DND-41 (cell line): ENCODE measurements around the gene EGFL7.
A peak's percentile ranks its signal among the peaks of the same experiment; 100 is the strongest.

Source experiments
- ATAC-seq: fragments of 200-7000 bp; cut with Tn5 transposase; 3 replicates; pipeline ENCODE4 v1.9.1; 2021; ENCODE audit warnings: low read depth; ENCODE audit not compliant: insufficient read depth
- DNase-seq: peaks from one replicate; pipeline ENCODE4 v3.0.0-alpha.2; 2020
- H2AFZ ChIP-seq: 2 replicates; pipeline ENCODE4 v1.6.0; 2012; ENCODE audit warnings: low read depth, low read length
- H3K27ac ChIP-seq: 2 replicates; pipeline ENCODE4 v1.5.1; 2012; ENCODE audit warnings: low read length, inconsistent platforms
- H3K27me3 ChIP-seq: fragments of 200-600 bp; sonication (generic); 2 replicates; pipeline ENCODE4 v1.6.0; 2012; ENCODE audit warnings: low read length, mild to moderate bottlenecking, inconsistent platforms; ENCODE audit not compliant: insufficient read depth, poor library complexity
- H3K36me3 ChIP-seq: 2 replicates; pipeline ENCODE4 v1.5.1; 2012; ENCODE audit warnings: low read length, inconsistent platforms; ENCODE audit not compliant: insufficient read depth
- H3K4me1 ChIP-seq: 2 replicates; pipeline ENCODE4 v1.5.1; 2012; ENCODE audit warnings: mild to moderate bottlenecking, low read length; ENCODE audit not compliant: insufficient read depth
- H3K4me2 ChIP-seq: 2 replicates; pipeline ENCODE4 v1.6.0; 2012; ENCODE audit warnings: mild to moderate bottlenecking, moderate library complexity, low read length, inconsistent platforms; ENCODE audit not compliant: insufficient read depth
- H3K4me3 ChIP-seq, 2 experiments: fragments of 200-600 bp in 1 of 2; shearing (Covaris generic) in 1 of 2; 2 replicates each; pipeline ENCODE4 v1.5.1; 2012 to 2016; ENCODE audit warnings: inconsistent platforms in 2 of 2, low read length in 2 of 2, mild to moderate bottlenecking in 2 of 2, low read depth in 1 of 2, moderate library complexity in 1 of 2
- H3K79me2 ChIP-seq: 2 replicates; pipeline ENCODE4 v1.6.0; 2012; ENCODE audit warnings: low read length, inconsistent platforms; ENCODE audit not compliant: insufficient read depth
- H3K9ac ChIP-seq: 2 replicates; pipeline ENCODE4 v1.6.0; 2012; ENCODE audit warnings: low read depth, mild to moderate bottlenecking, inconsistent platforms, low read length, moderate library complexity
- H3K9me3 ChIP-seq: 2 replicates; pipeline ENCODE4 v1.5.1; 2012; ENCODE audit warnings: low read length, moderate library complexity, mild to moderate bottlenecking, inconsistent platforms; ENCODE audit not compliant: insufficient read depth, severe bottlenecking
- H4K20me1 ChIP-seq: 2 replicates; pipeline ENCODE4 v1.6.0; 2012; ENCODE audit warnings: low read length; ENCODE audit not compliant: insufficient read depth
- CTCF ChIP-seq: IDR thresholded peaks from 2 replicates; pipeline ENCODE4 v1.5.1; 2012; ENCODE audit warnings: borderline replicate concordance, low read length, moderate library complexity, mild to moderate bottlenecking; ENCODE audit not compliant: poor library complexity, severe bottlenecking; ENCODE audit errors: extremely low read depth
- EZH2 ChIP-seq: IDR thresholded peaks from 3 replicates; pipeline ENCODE4 v1.6.1; 2012; ENCODE audit warnings: borderline replicate concordance, low read depth, mild to moderate bottlenecking, moderate library complexity, low read length, inconsistent platforms; ENCODE audit not compliant: severe bottlenecking

Gene EGFL7

GRCh38 chr9:136626066-136626725 is 36.5 kb upstream of the EGFL7 start:
- TF ChIP-seq EZH2 (no peak), CTCF (no peak)
- no peak overlapping the region for H3K4me2 ChIP-seq
- H3K9ac ChIP-seq, result peak overlapping the region; percentile 62; the same call in 1 of the 2 replicates
- H3K79me2 ChIP-seq, result peaks cover 4% of the 10 kb centered on the region
- DNase-seq (no peak), ATAC-seq (no peak)
- peaks cover 2% of the 10 kb centered on the region; the same call in 1 of the 2 replicates for H4K20me1 ChIP-seq
- H3K4me3 ChIP-seq, result no peak overlapping the region
- H3K36me3 ChIP-seq, result no peaks in the 10 kb centered on the region
- H3K9me3 ChIP-seq, result no peaks in the 10 kb centered on the region
- peaks cover 86% of the 10 kb centered on the region for H3K4me1 ChIP-seq
- peak overlapping the region; percentile 93 for H3K27ac ChIP-seq
- H2AFZ ChIP-seq, result no peak overlapping the region
- no peaks in the 10 kb centered on the region for H3K27me3 ChIP-seq

- H3K27me3 ChIP-seq, result no peaks in the 10 kb centered on the region
- ATAC-seq, result peak; percentile 11; the same call in 1 of the 3 replicates
- no peaks in the 10 kb centered on the region for H3K9me3 ChIP-seq
- peaks cover 2% of the 10 kb centered on the region; the same call in 1 of the 2 replicates for H4K20me1 ChIP-seq
- no peak overlapping the region for H3K4me2 ChIP-seq
- peak overlapping the region; percentile 23; the same call in 1 of the 2 replicates for H3K9ac ChIP-seq
- no peaks in the 10 kb centered on the region for H3K36me3 ChIP-seq
- peak overlapping the region; percentile 67; the same call in 1 of the 2 replicates for H3K27ac ChIP-seq
- no peak overlapping the region for H2AFZ ChIP-seq
- peaks cover 81% of the 10 kb centered on the region for H3K4me1 ChIP-seq
- peak; percentile 58 for DNase-seq
- no peak overlapping the region for H3K4me3 ChIP-seq
- peaks cover 4% of the 10 kb centered on the region for H3K79me2 ChIP-seq
- TF ChIP-seq EZH2 (no peak), CTCF (peak; percentile 28)
Observed at GRCh38 chr9:136626740-136627642, 35.7 kb upstream of the EGFL7 start.

- H3K9ac ChIP-seq, result 0 out of 2 replicates have a peak overlapping the region, but pooled peaks have one; percentile 23
- H3K4me2 ChIP-seq, result no peak overlapping the region
- H3K4me3 ChIP-seq, result no peak overlapping the region
- H2AFZ ChIP-seq, result no peak overlapping the region
- no peaks in the 10 kb centered on the region for H3K36me3 ChIP-seq
- H4K20me1 ChIP-seq, result peaks cover 2% of the 10 kb centered on the region; the same call in 1 of the 2 replicates
- TF ChIP-seq CTCF (no peak), EZH2 (no peak)
- ATAC-seq (no peak), DNase-seq (no peak)
- peaks cover 74% of the 10 kb centered on the region for H3K4me1 ChIP-seq
- H3K9me3 ChIP-seq, result no peaks in the 10 kb centered on the region
- H3K27me3 ChIP-seq, result no peaks in the 10 kb centered on the region
- peak overlapping the region; percentile 67; the same call in 1 of the 2 replicates for H3K27ac ChIP-seq
- peaks cover 2% of the 10 kb centered on the region for H3K79me2 ChIP-seq
Observed at GRCh38 chr9:136627703-136628102, 35.0 kb upstream of the EGFL7 start.
